CD4-positive, alpha-beta T cell (primary cell): ENCODE data around the gene ADCK2. TPM values are rescaled to one million over a fixed set of nuclear protein-coding genes. Genes with fewer than 3 reads are reported as not detected.
"Not testable (repeated sequence)": the region's sequence is repeated elsewhere in the genome, so short reads cannot be mapped to it uniquely, and the experiment has no call there.

Experiments used
- ATAC-seq: fragments of 200-7000 bp; cut with Tn5 transposase; one replicate; pipeline ENCODE4 v1.10.0; 2022; ENCODE audit warnings: mild to moderate bottlenecking; ENCODE audit not compliant: poor library complexity
- CTCF ChIA-PET: fragments of 350-600 bp; sonication (Branson Sonifier 250); formaldehyde crosslinking; loops from one replicate; lab custom pipeline; 2021; ENCODE audit warnings: antibody characterized with exemption, inconsistent platforms; lab: Charles Lee
- POLR2A ChIA-PET: fragments of 350-600 bp; sonication (Branson Sonifier 250); formaldehyde crosslinking; loops from one replicate; lab custom pipeline; 2021; ENCODE audit warnings: antibody characterized with exemption, inconsistent platforms; lab: Charles Lee
- DNase-seq, 14 experiments: peaks; one replicate each; pipeline ENCODE4 v3.0.0-alpha.2; 2013 to 2020; ENCODE audit warnings: mixed read lengths in 2 of 14
- H3K27ac ChIP-seq, 2 donors: one replicate each; pipeline versions ENCODE4 v1.5.1 to v1.7.0; 2013; ENCODE audit warnings: low read length in 2 of 2, low read depth in 1 of 2, mild to moderate bottlenecking in 1 of 2
- H3K27me3 ChIP-seq, 2 experiments: 1 replicate in 1 of 2; 2 replicates in 1 of 2; pipeline versions ENCODE4 v1.6.1 to v1.7.0; 2013; ENCODE audit warnings: low read length in 2 of 2, control low read depth in 1 of 2, mild to moderate bottlenecking in 1 of 2, moderate library complexity in 1 of 2; ENCODE audit not compliant: insufficient read depth in 2 of 2, control insufficient read depth in 1 of 2
- H3K36me3 ChIP-seq: one replicate; pipeline ENCODE4 v1.6.1; 2013; ENCODE audit warnings: low read length, control low read depth; ENCODE audit not compliant: insufficient read depth
- H3K4me1 ChIP-seq: one replicate; pipeline ENCODE4 v1.6.1; 2013; ENCODE audit warnings: low read length, control low read depth; ENCODE audit not compliant: insufficient read depth
- H3K4me3 ChIP-seq: one replicate; pipeline ENCODE4 v1.5.1; 2013; ENCODE audit warnings: mild to moderate bottlenecking, low read length, moderate library complexity
- H3K9me3 ChIP-seq, 2 experiments: 1 replicate in 1 of 2; 2 replicates in 1 of 2; pipeline versions ENCODE4 v1.6.1 to v1.7.0; 2013; ENCODE audit warnings: low read length in 2 of 2, mild to moderate bottlenecking in 2 of 2, control low read depth in 1 of 2, moderate library complexity in 1 of 2; ENCODE audit not compliant: control insufficient read depth in 1 of 2, insufficient read depth in 1 of 2
- H3K27ac Mint-ChIP-seq: one replicate; pipeline ENCODE4 v1.8.0; 2020; ENCODE audit warnings: mixed read lengths
- H3K27me3 Mint-ChIP-seq: one replicate; pipeline ENCODE4 v1.8.0; 2021; ENCODE audit warnings: mixed read lengths
- H3K36me3 Mint-ChIP-seq: one replicate; pipeline ENCODE4 v1.8.0; 2021; ENCODE audit warnings: low read depth, mixed read lengths
- H3K4me1 Mint-ChIP-seq: one replicate; pipeline ENCODE4 v1.8.0; 2021; ENCODE audit warnings: low read depth, mixed read lengths
- H3K4me3 Mint-ChIP-seq: one replicate; pipeline ENCODE4 v1.8.0; 2020; ENCODE audit warnings: mild to moderate bottlenecking, mixed read lengths
- H3K9me3 Mint-ChIP-seq: one replicate; pipeline ENCODE4 v1.8.0; 2020; ENCODE audit warnings: mixed read lengths
- CTCF ChIP-seq: fragments of 200-600 bp; IDR thresholded peaks from one replicate; pipeline ENCODE4 v1.8.0; 2022; ENCODE audit warnings: antibody characterized with exemption, mild to moderate bottlenecking
- intact Hi-C, 2 experiments: fragments of 100-400 bp; cut with DNase I in 1 of 2; cut with micrococcal nuclease in 1 of 2; formaldehyde crosslinking; loops; one replicate each; pipeline versions ENCODE4 v1.15.1 to v1.9.0; 2023 to 2025; cut with DNase I, micrococcal nuclease
- total RNA-seq, 174 experiments: library from RNA in 2 of 174; stranded (reverse) in 2 of 174; gene quantifications; one replicate each; pipeline ENCODE4 v1.2.3 and lab custom pipeline; 2021 to 2026

The ADCK2 gene
- total RNA-seq, 2 experiments from 2014 or later = 14.8 to 15.7 TPM

GRCh38 chr7:140640727-140641523, 31.8 kb upstream of the ADCK2 start, which contains the start of gene DENND2A:
Gene DENND2A, minus strand, starts transcription at chr7:140640813. Its CDS starts 38,416 bp downstream, at chr7:140602397.
- H3K9me3 Mint-ChIP-seq = no peaks in the 10 kb centered on the region
- Histone ChIP-seq H3K4me3 (peak within 1 kb of the TSS; percentile 33), H3K27me3 (peaks cover 51% of the 10 kb centered on the region in 2 experiments), H3K9me3 (peaks cover 0 to 6% of the 10 kb centered on the region in 2 experiments), H3K4me1 (peaks cover 20% of the 10 kb centered on the region), H3K36me3 (no peaks in the 10 kb centered on the region), H3K27ac (no peak within 1 kb of the TSS)
- peaks cover 70% of the 10 kb centered on the region for H3K27me3 Mint-ChIP-seq
- intact Hi-C loops = no loop called here
- POLR2A ChIA-PET = interaction anchor here (1.0 kb wide), 1 partner anchor 163 kb away, joined by 3 read pairs; no protein-coding TSS in a partner anchor
- DNase-seq = no peak
- CTCF ChIA-PET = interaction anchor here (1.9 kb wide), 1 partner anchor 12 kb away, joined by 7 read pairs; no protein-coding TSS in a partner anchor
- H3K27ac Mint-ChIP-seq = no peak within 1 kb of the TSS
- no peak for ATAC-seq
- H3K4me1 Mint-ChIP-seq = peaks cover 11% of the 10 kb centered on the region
- peak within 1 kb of the TSS; percentile 88 for H3K4me3 Mint-ChIP-seq
- H3K36me3 Mint-ChIP-seq = no peaks in the 10 kb centered on the region
- TF ChIP-seq CTCF = no peak

- H3K4me3 ChIP-seq = no peak overlapping the region
- intact Hi-C loops = no loop called here
- Mint-ChIP-seq H3K4me3 (peak overlapping the region; percentile 49), H3K27ac (no peak overlapping the region), H3K27me3 (peaks cover 65% of the 10 kb centered on the region), H3K9me3 (no peaks in the 10 kb centered on the region), H3K4me1 (peaks cover 11% of the 10 kb centered on the region), H3K36me3 (no peaks in the 10 kb centered on the region)
- DNase-seq (peak in 1 of 14 experiments; percentile 1), ATAC-seq (no peak)
- no peak overlapping the region for H3K27ac ChIP-seq
- H3K4me1 ChIP-seq = peaks cover 20% of the 10 kb centered on the region
- H3K9me3 ChIP-seq = peaks cover 0 to 6% of the 10 kb centered on the region in 2 experiments
- TF ChIP-seq CTCF = no peak
- CTCF ChIA-PET = interaction anchor here (1.9 kb wide), 1 partner anchor 11 kb away, joined by 7 read pairs; no protein-coding TSS in a partner anchor
- POLR2A ChIA-PET = interaction anchor here (1.4 kb wide), 1 partner anchor 164 kb away, joined by 3 read pairs; no protein-coding TSS in a partner anchor
- H3K27me3 ChIP-seq = peaks cover 48 to 51% of the 10 kb centered on the region in 2 experiments
- no peaks in the 10 kb centered on the region for H3K36me3 ChIP-seq
These were observed 31.1 kb upstream of the ADCK2 start for GRCh38 chr7:140641524-140642195.

DNA sequence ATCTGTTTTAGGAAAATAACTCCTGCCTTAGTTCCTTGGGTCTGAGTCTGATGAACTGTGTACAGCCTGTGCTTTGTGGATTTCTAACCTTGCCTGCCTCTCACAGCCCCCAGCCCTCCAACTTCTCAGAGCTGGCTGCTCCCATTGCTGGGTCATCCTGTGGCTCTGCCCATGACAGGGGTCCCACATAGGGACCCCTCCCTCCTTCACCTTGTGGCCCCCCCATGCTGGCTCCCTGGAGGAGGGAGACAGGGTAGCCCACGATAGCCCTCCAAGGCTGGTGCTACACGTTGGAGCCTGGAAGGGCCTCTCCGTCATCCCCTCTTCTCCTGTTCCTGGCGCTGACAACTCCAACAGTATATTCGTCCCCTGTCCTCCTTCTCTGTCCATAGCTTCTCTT, 29.3 kb upstream of the ADCK2 start:
- peak overlapping the region; percentile 54 for H3K4me3 Mint-ChIP-seq
- H3K9me3 ChIP-seq = peaks cover 0 to 6% of the 10 kb centered on the region in 2 experiments
- no peak for TF ChIP-seq CTCF
- H3K9me3 Mint-ChIP-seq = no peaks in the 10 kb centered on the region
- ATAC-seq = no peak
- H3K4me3 ChIP-seq = no peak overlapping the region
- peaks cover 16% of the 10 kb centered on the region for H3K4me1 Mint-ChIP-seq
- H3K27me3 Mint-ChIP-seq = peaks cover 55% of the 10 kb centered on the region
- H3K36me3 Mint-ChIP-seq = no peaks in the 10 kb centered on the region
- no peak overlapping the region for H3K27ac ChIP-seq
- intact Hi-C loops = no loop called here
- CTCF ChIA-PET = no interaction called here
- H3K27me3 ChIP-seq = peaks cover 37% of the 10 kb centered on the region in 2 experiments
- H3K4me1 ChIP-seq = peaks cover 25% of the 10 kb centered on the region
- no peaks in the 10 kb centered on the region for H3K36me3 ChIP-seq
- no peak for DNase-seq
- POLR2A ChIA-PET = no interaction called here
- H3K27ac Mint-ChIP-seq = no peak overlapping the region

- H3K9me3 ChIP-seq, H3K4me1 Mint-ChIP-seq, H3K36me3 ChIP-seq, H3K4me3 Mint-ChIP-seq, H3K4me3 ChIP-seq, DNase-seq, intact Hi-C loops, H3K27ac ChIP-seq, H3K9me3 Mint-ChIP-seq, CTCF ChIA-PET, ATAC-seq, H3K27ac Mint-ChIP-seq, H3K36me3 Mint-ChIP-seq, POLR2A ChIA-PET: not testable (repeated sequence)
- H3K27me3 ChIP-seq = peaks cover 23 to 25% of the 10 kb centered on the region in 2 experiments
- peaks cover 46% of the 10 kb centered on the region for H3K27me3 Mint-ChIP-seq
- H3K4me1 ChIP-seq = peaks cover 19% of the 10 kb centered on the region
These were observed 28.0 kb upstream of the ADCK2 start for GRCh38 chr7:140644761-140645160.
